Stimulated activated naive CD4-positive, alpha-beta T cell (primary cell): ENCODE results near the gene DENND2A.

ENCODE experiments used
- DNase-seq, 6 experiments: peaks; one replicate each; lab custom pipeline; 2025; lab: John Stamatoyannopoulos, UW

DENND2A gene

DNA sequence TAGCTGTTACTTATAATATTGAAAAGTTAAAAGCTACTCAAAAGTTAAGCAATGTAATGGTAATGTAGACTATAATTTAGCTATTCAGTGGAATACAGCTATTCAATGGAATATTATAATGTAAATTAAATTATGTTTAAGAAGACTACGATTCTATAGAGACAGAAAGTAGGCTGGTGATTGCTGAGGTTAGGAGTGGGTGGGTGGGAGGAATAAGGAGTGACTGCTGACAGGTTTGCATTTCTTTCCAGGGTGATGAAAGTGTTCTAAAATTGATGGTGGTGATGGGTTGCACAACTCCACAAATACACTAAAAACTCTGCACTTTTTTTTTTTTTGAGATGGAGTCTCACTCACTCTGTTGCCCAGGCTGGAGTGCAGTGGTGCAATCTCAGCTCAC lies 21.4 kb downstream of the DENND2A start:
- no peak for DNase-seq

DNA sequence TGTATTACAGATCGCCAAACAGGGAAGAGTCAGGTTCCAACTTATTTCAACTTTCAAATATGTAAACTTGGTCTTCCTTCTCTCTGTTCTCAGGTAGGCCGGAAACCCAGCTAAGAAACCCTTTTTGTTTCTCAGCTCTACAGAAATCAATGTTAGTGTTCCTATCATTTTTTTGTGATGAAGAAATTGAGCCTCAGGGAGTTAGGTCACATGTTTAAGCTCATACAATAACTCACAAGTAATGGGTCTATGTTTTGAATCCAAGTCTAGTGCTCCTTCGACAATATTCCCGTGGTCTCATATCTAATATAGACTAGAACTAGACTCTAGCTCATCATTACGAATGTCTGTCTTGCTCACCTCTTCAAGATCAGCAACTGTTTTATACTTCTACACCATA lies 22.3 kb downstream of the DENND2A start:
- no peak for DNase-seq

DNA sequence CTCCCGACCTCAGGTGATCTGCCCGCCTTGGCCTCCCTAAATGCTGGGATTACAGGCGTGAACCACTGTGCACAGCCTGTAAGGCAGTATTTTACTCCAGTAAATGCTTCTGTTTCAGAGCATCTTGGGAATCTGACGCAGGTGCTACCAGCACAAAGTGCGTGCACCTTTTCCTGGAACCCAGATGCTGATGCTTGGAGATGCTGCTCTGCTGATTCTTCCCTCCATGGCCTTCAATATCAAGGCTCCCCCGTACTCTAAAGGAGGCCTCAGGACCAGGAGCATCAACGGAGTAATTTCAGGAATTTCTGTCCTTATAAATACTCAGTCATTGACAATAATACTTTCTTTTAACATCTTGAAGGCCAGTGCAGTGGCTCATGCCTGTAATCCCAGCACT lies 23.5 kb downstream of the DENND2A start:
- no peak for DNase-seq

DNA sequence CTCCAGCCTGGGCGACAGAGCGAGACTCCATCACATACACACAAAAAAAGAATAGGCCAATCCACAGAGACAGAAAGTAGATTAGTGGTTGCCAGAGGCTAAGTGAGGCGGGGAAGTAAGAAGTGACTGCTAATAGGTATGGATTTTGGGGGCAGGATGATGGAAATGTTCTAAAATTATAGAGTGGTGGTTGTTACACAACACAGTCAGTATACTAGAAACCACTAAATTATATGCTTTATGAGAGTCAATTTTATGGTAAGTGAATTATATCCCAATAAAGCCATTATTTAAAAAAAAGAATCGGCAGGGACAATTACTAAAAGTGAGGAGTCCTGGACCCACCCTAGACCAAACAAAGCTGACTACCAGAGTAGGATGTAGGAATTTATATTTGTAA lies 24.3 kb downstream of the DENND2A start:
- DNase-seq, result no peak

DNA sequence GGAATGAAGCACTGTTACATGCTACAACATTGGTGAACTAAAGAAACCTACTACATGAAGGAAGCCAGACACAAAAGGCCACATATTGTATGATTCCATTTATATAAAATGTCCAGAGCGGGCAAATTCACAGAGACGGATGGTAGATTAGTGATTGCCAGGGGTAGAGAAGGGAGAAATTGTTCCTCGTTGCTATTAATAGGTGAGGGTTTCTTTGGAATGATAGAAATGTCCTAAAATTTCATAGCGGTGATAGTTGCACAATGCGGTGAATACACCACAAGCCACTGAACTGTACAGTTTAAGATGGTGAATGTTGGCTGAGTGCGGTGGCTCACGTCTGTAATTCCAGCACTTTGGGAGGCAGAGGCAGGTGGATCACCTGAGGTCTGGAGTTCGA lies 29.0 kb downstream of the DENND2A start:
- no peak for DNase-seq

DNA sequence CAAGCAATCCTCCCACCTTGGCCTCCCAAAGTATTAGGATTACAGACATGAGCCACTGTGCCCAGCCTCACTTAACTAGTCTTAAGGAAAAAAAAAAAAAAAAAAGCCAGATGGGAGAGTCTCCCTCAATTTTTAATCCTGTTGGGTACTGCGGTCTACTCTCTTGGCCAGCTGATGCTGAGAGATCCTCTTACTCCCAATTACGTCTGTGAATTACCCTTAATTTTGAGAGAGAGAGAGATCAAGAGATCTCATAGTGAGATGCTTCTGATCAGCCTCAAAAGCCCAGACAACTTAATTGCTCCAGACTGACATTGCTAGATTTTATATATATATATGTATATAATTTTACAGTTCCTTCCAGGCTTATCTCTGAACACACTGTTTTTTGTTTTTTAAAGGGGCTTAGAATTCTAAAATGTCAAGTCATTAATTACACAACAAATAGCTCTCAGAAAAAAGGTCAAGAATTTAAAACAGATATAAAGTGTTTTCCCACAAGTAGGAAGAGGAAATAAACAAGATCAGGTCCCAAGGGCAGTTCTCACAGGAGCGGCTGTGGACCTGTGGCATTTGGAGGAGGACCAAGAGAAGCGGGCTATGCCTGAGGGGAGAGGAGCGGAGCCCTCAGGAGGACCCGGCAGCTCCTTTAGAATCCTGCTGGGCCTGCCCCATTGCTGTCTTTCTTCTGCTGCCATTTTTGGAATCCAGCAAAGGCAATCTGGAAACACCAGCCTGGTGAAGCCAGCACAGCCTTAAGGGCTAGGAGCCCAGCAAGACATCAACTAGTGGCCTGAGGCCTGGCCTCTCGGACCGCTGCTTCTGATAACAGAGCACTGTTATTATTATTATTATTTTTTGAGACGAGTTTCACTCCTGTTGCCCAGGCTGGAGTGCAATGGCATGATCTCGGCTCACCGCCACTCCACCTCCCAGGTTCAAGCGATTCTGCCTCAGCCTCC lies 30.1 kb downstream of the DENND2A start:
- DNase-seq, result no peak

DNA sequence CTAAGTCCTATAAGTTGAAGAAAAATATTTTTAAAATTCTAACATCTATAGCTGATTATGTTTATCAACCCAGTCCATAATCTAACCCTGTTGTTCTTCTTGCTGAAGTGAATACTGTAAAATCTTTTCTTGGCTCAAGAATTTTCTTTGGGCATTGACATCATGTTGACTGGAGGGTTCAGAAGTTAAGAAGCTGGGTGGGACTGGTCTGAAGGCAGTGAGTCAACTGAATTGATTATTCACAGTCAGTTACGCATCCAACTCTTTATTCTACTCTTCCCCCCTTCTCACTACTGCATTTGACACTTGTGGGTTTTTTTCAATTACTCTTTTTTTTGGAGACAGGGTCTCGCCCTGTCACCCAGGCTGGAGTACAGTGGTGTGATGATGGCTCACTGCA lies 31.0 kb downstream of the DENND2A start:
- DNase-seq, result no peak

DNA sequence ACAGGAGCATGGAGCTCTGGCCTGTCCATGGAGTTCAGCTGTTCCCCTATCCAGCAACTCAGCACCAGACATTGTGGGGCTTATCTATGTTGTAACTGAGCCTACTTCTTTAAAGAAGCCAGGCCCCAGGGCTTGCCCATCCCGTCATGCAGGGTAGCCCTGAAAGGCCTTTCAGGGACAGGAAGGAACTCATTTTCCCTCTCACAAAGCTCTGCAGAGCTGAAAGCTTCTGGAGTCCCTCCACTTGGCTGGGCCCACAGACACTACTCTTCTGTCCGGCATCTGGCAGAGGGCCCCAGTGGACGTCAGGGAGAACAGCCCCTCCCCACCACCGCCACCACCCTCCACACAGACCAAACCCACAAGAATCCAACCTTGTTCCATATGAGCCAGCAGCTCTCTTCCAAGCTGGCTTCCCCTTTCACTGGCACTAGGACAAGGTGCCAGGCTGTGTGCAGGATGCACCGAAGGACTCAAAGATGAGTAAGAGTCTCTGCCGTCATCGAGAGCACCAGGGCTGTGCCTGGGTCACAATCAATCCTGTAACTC lies 33.1 kb downstream of the DENND2A start:
- DNase-seq, result no peak

DNA sequence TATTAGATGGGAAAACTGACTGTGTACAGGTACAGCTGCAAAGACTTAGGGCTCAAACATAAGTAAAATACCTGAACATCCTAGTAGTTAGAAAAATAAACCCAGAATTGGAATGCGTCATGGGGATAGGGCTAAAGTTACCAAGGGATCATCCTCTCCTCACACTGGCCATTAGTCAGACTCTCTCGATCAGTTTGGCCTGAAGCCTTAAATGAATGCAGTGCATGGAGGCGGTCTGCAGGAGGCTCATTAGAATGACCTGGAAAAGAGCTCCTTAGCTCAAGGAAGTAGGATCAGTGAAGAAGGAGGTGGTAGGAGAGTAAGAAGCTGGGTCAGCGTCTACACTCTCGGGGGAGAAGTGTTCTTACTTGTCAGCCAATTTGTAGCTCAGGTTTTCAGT lies 35.3 kb downstream of the DENND2A start:
- DNase-seq, result no peak

DNA sequence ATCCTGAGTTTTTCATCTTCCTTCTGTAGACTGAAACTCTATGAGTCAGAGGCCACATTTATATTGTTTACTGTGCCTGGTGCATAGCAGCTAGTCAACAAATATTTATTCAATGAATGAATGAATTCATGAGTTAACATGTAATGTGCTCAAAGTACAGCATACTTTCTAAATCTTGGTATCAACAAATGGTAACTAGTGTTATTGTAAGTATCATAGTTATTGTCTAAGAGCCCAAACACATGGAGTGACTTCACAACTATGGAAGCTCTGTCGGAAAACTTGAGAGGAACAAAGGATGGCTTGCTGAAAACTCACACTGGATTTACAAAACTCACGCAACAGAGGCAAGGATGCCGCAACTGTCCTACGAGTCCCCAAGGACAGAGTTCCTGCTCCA lies 35.9 kb downstream of the DENND2A start:
- DNase-seq, result no peak

DNA sequence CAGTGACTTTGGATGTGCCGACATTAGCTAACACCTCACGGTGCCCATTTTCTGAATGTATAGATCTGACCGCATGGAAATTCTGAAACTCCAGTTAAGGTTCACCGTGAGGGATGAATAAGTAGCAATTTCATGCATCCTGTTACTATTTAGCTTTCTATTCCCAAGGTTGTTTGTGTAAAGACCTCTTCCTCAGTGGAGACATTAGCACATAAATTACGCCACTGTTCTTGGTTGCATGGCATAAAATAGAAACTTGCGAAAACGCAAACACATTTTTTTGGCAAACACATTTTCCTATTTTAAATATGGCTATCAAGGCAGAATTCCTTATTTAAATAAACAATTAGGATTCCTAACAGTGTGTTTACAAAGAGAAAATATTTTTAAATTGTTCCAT lies 36.5 kb downstream of the DENND2A start:
- DNase-seq, result no peak

DNA sequence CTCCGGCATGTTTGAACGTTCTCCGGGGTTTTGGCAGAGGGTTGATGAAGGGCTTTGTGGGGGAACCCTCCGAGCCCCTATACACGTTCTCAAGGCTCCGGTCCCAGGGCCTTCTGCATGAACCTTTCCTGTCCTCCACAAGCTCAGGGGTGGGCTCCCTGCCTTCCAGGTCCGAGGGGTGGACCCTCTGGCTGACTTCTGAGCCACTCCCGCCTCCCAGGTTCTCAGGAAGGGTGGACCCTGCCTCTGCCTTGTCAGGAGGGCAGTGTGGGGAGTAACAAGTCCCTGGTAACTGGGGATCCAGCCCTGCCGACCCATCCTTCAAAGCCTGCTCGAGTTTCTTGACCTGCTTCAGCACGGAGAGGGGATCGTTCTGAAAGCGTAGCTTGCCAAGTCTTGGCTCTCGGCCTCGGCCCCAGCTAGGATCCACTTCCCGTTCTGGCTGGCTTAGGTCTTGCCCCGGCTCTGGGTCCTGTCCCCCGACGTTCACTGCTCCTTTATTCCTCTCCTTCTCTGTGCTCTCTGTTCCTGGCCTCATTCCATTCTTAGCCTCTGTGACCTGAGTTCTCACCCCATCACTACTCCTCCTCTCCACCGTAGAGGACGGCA lies 38.9 kb downstream of the DENND2A start:
- DNase-seq, result no peak

DNA sequence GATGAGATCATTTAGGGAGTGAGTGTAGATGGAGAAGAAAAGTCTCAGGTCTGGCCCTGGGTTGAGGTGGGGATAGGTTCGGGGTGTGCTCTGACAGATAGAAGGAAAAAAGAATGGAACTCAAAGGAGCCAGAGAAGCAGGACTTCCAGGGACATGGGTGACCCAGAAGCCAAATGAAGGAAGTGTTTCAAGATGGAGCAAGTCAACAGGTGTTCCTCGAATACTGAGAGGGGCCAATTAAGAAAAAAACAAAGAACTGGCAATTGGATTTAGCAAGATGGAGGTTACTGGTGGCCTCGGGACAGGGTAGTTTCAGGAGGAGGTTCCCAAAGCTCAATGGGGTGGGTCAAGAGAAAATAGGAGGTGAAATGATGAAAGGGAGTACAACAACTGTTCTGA lies 40.3 kb downstream of the DENND2A start:
- DNase-seq, result no peak

DNA sequence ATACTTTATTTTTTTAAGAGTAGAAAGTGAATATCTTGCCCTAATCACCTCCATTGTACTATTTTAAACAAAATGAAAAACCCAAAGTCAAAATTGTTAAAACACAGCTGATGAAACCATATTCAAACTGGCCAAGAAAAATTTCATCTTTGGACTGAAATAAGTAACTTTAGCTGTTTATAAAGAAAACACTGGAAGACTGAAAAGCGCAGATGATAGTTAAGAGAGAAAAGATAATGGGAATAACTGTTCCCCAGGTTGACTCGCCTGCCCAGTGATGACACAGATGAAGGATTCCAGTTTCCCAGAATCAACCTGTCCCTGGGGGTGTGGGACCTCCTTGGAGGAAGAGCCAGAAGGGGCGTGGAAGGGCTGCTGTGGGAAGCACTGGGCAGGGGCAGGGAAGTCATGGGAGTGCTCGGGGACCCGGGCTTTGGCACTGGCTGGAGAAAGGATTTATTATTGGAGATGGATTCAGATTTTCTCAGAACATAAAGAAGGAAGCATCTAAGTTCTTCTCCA lies 43.1 kb downstream of the DENND2A start:
- DNase-seq, result no peak

DNA sequence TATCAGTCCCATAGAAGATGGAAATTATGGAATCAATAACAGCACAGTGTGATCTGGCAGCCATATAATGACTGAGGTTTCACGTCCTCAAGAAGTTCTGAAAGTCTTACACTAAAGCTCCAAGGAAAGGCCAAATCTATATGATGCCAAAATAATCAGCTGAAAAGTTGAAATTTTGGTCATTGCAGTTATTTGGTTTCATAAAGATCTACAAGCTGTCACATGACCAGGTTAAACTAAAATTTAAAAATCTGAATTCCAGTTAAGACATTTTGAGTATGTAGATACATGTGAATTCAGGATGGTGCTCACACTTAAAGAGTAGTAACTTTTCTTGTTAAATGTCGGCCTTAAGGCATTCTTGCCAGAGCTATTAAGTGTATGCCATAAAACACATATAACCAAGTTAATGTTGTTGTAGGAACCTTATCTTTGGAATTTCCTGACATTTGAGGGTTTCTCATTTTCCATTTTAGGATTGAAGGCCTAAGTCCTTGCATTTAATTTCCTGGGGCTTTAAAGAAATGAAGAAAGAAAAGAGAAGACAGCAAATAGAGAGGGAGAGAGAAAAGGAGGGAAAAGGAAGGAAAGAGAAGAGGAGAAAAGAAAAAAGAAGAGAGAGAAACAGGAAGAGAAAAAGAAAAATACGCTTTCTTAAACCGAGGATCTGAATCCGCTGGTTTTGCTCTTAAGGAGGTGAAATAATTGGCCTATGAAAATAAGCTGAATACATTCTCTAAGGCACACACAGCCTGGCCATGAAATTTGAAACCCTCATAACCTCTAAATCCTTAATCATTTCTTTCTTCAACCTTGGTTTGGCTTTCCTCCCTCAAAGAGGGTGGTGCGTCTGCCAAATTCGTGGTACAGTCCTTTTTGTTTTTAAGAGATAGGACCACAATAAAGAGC lies 43.8 kb downstream of the DENND2A start:
- DNase-seq, result no peak

DNA sequence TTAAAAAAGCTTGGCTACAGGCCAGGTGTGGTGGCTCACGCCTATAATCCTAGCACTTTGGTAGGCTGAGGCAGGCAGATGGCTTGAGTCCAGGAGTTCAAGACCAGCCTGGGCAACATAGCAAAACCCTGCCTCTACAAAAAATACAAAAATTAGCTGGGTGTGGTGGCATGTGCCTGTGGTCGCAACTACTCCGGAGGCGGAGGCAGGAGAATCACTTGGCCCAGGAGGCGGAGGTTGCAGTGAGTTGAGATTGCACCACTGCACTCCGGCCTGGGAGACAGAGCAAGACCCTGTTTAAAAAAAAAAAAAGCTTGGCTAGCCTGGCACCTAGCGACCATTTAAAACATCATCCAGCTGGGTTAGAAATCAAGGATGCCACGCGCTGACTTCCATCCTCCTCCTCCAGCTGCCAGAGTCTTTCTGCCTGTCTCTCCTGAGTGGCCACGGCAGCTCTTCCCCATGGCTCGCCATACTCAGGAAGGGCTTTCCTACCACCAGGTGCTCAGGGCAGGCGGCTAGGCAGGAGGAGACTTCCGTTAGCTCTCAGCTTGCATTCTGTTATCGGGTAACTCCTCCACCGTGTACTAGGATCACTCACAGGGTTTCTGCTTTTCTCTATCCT lies 45.0 kb downstream of the DENND2A start:
- no peak for DNase-seq

DNA sequence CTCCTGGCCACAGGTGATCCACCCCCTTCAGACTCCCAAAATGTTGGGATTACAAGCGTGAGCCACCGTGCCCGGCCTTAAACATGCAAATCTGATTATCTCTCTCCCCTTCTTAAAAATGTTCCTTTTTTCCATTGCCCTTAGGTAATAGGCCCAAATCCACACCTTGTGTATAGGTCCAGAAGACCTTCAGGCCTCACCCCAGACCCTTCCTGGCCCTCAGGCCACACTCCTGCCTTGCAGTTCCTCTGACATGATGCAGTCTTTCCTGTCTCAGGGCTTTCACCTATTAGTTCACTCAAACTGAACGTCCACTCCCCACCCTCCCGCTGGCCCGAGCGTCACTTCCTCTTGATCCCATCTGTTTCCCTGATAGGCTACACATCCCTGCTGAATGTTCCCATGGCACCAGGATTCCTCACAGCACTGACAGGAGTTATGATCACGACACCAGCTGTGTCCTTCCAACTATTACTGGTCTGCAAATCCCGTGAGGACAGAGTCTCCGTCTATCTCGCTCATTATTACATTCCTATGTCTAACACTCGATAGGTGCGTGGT lies 46.4 kb downstream of the DENND2A start:
- DNase-seq, result no peak

DNA sequence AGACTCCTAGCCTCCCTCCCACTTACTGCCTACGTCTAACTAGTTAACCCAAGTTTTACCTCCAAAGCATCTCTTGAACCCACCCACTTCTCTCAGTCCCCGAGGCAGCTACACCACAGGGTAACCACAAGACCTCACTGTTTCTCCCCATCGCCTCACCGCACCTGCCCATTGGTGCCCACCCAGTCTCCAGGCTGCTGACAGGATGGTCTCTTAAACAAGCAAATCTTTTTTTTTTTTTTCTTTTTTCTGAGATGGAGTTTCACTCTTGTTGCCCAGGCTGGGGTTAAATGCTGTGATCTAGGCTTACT lies 47.0 kb downstream of the DENND2A start:
- no peak for DNase-seq

DNA sequence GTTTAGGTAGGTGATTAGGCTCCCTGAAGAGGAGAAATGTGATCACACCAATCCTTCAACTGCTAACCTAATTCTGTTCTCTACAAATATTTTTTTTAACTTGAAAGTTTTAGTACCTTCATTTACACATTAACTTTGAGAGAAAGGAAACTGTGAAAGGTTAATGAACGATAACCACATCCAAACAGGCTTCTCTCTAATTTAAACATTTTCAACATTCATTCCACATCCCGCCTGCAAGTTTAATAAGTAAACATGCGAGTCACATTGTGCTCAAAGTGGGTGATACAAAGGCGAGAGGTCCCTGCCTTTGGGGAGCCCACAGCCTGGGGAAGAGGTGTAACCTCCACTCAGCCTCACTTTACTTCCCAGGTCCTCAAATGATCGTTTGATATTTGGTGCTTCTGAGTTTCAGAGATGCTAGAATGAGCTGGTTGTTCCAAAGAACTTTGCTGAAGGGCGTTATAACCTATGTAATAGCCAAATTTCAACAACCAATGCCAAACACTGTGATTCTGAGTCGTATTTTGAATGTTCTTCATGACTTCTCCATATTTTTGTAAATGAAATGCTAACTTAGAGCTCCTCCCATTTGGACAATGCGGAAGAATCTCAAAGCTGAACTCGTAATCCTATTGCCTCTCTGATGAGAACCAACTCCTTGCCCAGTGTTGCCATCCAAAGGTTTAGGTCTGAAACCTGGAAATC lies 47.5 kb downstream of the DENND2A start:
- no peak for DNase-seq

DNA sequence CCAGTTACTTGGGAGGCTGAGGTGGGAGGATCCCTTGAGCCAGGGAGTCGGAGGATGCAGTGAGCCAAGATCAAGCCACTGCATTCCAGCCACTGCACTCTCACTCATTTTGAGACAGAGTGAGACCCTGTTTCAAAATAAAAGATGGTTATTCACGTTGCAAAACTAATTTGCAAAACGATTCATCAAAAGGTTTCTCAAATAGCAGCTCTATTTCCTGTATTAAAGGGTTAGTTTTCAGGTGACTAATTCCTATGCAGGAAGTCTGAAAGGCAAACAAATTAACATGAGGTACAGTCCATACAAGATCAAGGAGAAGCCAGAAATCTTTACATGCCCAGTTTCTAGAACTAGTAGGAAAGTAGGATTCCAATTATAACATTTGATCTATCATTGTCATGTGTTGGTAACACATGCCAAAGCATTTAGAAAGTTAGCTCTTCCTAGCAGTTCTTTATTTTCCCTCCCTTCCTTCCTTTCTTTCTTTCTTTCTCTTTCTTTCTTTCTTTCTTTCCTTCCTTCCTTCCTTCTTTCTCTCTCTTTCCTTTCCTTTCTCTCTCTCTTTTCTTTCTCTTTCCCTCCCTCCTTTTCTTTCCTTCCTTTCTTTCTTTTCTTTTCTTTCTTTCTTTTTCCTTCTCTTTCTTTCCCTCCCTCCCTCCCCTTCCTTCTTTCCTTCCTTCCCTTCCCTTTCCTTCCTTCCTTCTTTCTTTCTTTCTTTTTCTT lies 49.3 kb downstream of the DENND2A start:
- DNase-seq, result no peak
